Activated naive CD8-positive, alpha-beta T cell treated with anti-CD3 and anti-CD28 coated beads, Interleukin-2, amount 50 U/mL, for 24 hours (primary cell): ENCODE data around the gene AMOTL1.

Source experiments
- ATAC-seq: fragments of 150-1000 bp; cut with Tn5 transposase; one replicate; pipeline ENCODE4 v1.10.0; 2021
- DNase-seq: peaks from one replicate; pipeline ENCODE4 v3.0.0; 2021
- H3K27ac Mint-ChIP-seq: one replicate; pipeline ENCODE4 v1.8.0; 2021; ENCODE audit warnings: mild to moderate bottlenecking, mixed read lengths
- H3K27me3 Mint-ChIP-seq: one replicate; pipeline ENCODE4 v1.8.0; 2021; ENCODE audit warnings: mixed read lengths
- H3K36me3 Mint-ChIP-seq: one replicate; pipeline ENCODE4 v1.8.0; 2021; ENCODE audit warnings: low read depth, mixed read lengths
- H3K4me1 Mint-ChIP-seq: one replicate; pipeline ENCODE4 v1.8.0; 2021; ENCODE audit warnings: mixed read lengths
- H3K4me3 Mint-ChIP-seq: one replicate; pipeline ENCODE4 v1.8.0; 2021; ENCODE audit warnings: mild to moderate bottlenecking, moderate library complexity, mixed read lengths
- H3K9me3 Mint-ChIP-seq: one replicate; pipeline ENCODE4 v1.8.0; 2021; ENCODE audit warnings: mixed read lengths

AMOTL1 gene

GRCh38 chr11:94866936-94867795 is 99.0 kb downstream of the AMOTL1 start:
- no peak for DNase-seq
- H3K4me3 Mint-ChIP-seq = no peak overlapping the region
- H3K4me1 Mint-ChIP-seq = no peaks in the 10 kb centered on the region
- H3K36me3 Mint-ChIP-seq = no peaks in the 10 kb centered on the region
- H3K27ac Mint-ChIP-seq = no peak overlapping the region
- ATAC-seq = no peak
- H3K9me3 Mint-ChIP-seq = no peaks in the 10 kb centered on the region
- H3K27me3 Mint-ChIP-seq = no peaks in the 10 kb centered on the region

GRCh38 chr11:94868468-94868867 is 100.3 kb downstream of the AMOTL1 start:
- no peak for DNase-seq
- H3K36me3 Mint-ChIP-seq = no peaks in the 10 kb centered on the region
- no peak overlapping the region for H3K27ac Mint-ChIP-seq
- no peak overlapping the region for H3K4me3 Mint-ChIP-seq
- H3K9me3 Mint-ChIP-seq = no peaks in the 10 kb centered on the region
- H3K27me3 Mint-ChIP-seq = no peaks in the 10 kb centered on the region
- no peak for ATAC-seq
- no peaks in the 10 kb centered on the region for H3K4me1 Mint-ChIP-seq

- Mint-ChIP-seq H3K9me3 (no peaks in the 10 kb centered on the region), H3K4me1 (no peaks in the 10 kb centered on the region), H3K36me3 (no peaks in the 10 kb centered on the region), H3K27ac (no peak overlapping the region), H3K27me3 (no peaks in the 10 kb centered on the region), H3K4me3 (no peak overlapping the region)
- DNase-seq = no peak
- ATAC-seq = no peak
Observed at GRCh38 chr11:94869186-94869585, 101.0 kb downstream of the AMOTL1 start.

GRCh38 chr11:94870422-94870821 is 102.3 kb downstream of the AMOTL1 start:
- no peak for ATAC-seq
- peaks cover 5% of the 10 kb centered on the region for H3K27me3 Mint-ChIP-seq
- no peaks in the 10 kb centered on the region for H3K9me3 Mint-ChIP-seq
- no peak overlapping the region for H3K4me3 Mint-ChIP-seq
- H3K36me3 Mint-ChIP-seq = no peaks in the 10 kb centered on the region
- no peak for DNase-seq
- H3K4me1 Mint-ChIP-seq = peaks cover 5% of the 10 kb centered on the region
- no peak overlapping the region for H3K27ac Mint-ChIP-seq

GRCh38 chr11:94871491-94872185 is 103.5 kb downstream of the AMOTL1 start:
- Mint-ChIP-seq H3K4me3 (no peak overlapping the region), H3K36me3 (no peaks in the 10 kb centered on the region), H3K27ac (no peak overlapping the region), H3K4me1 (peaks cover 17% of the 10 kb centered on the region), H3K27me3 (peaks cover 5% of the 10 kb centered on the region), H3K9me3 (no peaks in the 10 kb centered on the region)
- no peak for ATAC-seq
- DNase-seq = no peak

- no peak overlapping the region for H3K27ac Mint-ChIP-seq
- peaks cover 31% of the 10 kb centered on the region for H3K4me1 Mint-ChIP-seq
- ATAC-seq (no peak), DNase-seq (no peak)
- H3K27me3 Mint-ChIP-seq = peaks cover 5% of the 10 kb centered on the region
- H3K9me3 Mint-ChIP-seq = no peaks in the 10 kb centered on the region
- H3K4me3 Mint-ChIP-seq = no peak overlapping the region
- no peaks in the 10 kb centered on the region for H3K36me3 Mint-ChIP-seq
Observed at GRCh38 chr11:94873916-94874540, 105.9 kb downstream of the AMOTL1 start.

- H3K4me3 Mint-ChIP-seq = peak overlapping the region; percentile 15
- DNase-seq (no peak), ATAC-seq (no peak)
- H3K9me3 Mint-ChIP-seq = no peaks in the 10 kb centered on the region
- H3K36me3 Mint-ChIP-seq = no peaks in the 10 kb centered on the region
- H3K4me1 Mint-ChIP-seq = peaks cover 31% of the 10 kb centered on the region
- peaks cover 5% of the 10 kb centered on the region for H3K27me3 Mint-ChIP-seq
- peak overlapping the region; percentile 84 for H3K27ac Mint-ChIP-seq
Observed at GRCh38 chr11:94876222-94876621, 108.1 kb downstream of the AMOTL1 start.

GRCh38 chr11:94876645-94877442 is 108.7 kb downstream of the AMOTL1 start:
- Mint-ChIP-seq H3K4me1 (peaks cover 31% of the 10 kb centered on the region), H3K36me3 (no peaks in the 10 kb centered on the region), H3K27ac (peak overlapping the region; percentile 84), H3K9me3 (no peaks in the 10 kb centered on the region), H3K4me3 (peak overlapping the region; percentile 15), H3K27me3 (peaks cover 5% of the 10 kb centered on the region)
- ATAC-seq (peak; percentile 93), DNase-seq (peak; percentile 76)

- no peaks in the 10 kb centered on the region for H3K36me3 Mint-ChIP-seq
- peak overlapping the region; percentile 84 for H3K27ac Mint-ChIP-seq
- DNase-seq = no peak
- H3K4me3 Mint-ChIP-seq = no peak overlapping the region
- no peak for ATAC-seq
- peaks cover 5% of the 10 kb centered on the region for H3K27me3 Mint-ChIP-seq
- H3K9me3 Mint-ChIP-seq = no peaks in the 10 kb centered on the region
- H3K4me1 Mint-ChIP-seq = peaks cover 31% of the 10 kb centered on the region
Observed at GRCh38 chr11:94877443-94878200, 109.5 kb downstream of the AMOTL1 start.

- Mint-ChIP-seq H3K36me3 (no peaks in the 10 kb centered on the region), H3K27me3 (peaks cover 5% of the 10 kb centered on the region), H3K4me1 (peaks cover 31% of the 10 kb centered on the region), H3K4me3 (no peak overlapping the region), H3K9me3 (no peaks in the 10 kb centered on the region), H3K27ac (no peak overlapping the region)
- DNase-seq = no peak
- no peak for ATAC-seq
Observed at GRCh38 chr11:94879006-94879405, 110.8 kb downstream of the AMOTL1 start.

GRCh38 chr11:94880216-94880615 is 112.1 kb downstream of the AMOTL1 start:
- H3K4me1 Mint-ChIP-seq = peaks cover 27% of the 10 kb centered on the region
- ATAC-seq (peak; percentile 30), DNase-seq (no peak)
- H3K9me3 Mint-ChIP-seq = no peaks in the 10 kb centered on the region
- no peaks in the 10 kb centered on the region for H3K27me3 Mint-ChIP-seq
- no peak overlapping the region for H3K4me3 Mint-ChIP-seq
- no peak overlapping the region for H3K27ac Mint-ChIP-seq
- H3K36me3 Mint-ChIP-seq = no peaks in the 10 kb centered on the region

- no peak for DNase-seq
- H3K4me1 Mint-ChIP-seq = peaks cover under 1% of the 10 kb centered on the region
Observed at GRCh38 chr11:94882931-94883330, 114.8 kb downstream of the AMOTL1 start.

GRCh38 chr11:94883878-94884277 is 115.7 kb downstream of the AMOTL1 start:
- Mint-ChIP-seq H3K27me3 (no peaks in the 10 kb centered on the region), H3K4me1 (no peaks in the 10 kb centered on the region), H3K27ac (no peak overlapping the region), H3K9me3 (peaks cover 14% of the 10 kb centered on the region), H3K4me3 (no peak overlapping the region), H3K36me3 (no peaks in the 10 kb centered on the region)
- DNase-seq (no peak), ATAC-seq (no peak)

More at GRCh38 chr11:94882931-94883330, 114.8 kb downstream of the AMOTL1 start:
- H3K9me3 Mint-ChIP-seq = peaks cover 5% of the 10 kb centered on the region
- H3K4me3 Mint-ChIP-seq = no peak overlapping the region
- no peak overlapping the region for H3K27ac Mint-ChIP-seq
- ATAC-seq = no peak
- H3K36me3 Mint-ChIP-seq = no peaks in the 10 kb centered on the region
- H3K27me3 Mint-ChIP-seq = no peaks in the 10 kb centered on the region

- Mint-ChIP-seq H3K9me3 (peaks cover 15% of the 10 kb centered on the region), H3K36me3 (peaks cover 1% of the 10 kb centered on the region), H3K4me3 (no peak overlapping the region), H3K27me3 (no peaks in the 10 kb centered on the region), H3K27ac (no peak overlapping the region), H3K4me1 (no peaks in the 10 kb centered on the region)
- DNase-seq (no peak), ATAC-seq (no peak)
Observed at GRCh38 chr11:94884376-94884775, 116.2 kb downstream of the AMOTL1 start.
